ENCODE measurements around the gene RBFA. TPM values are rescaled to one million over a fixed set of nuclear protein-coding genes. Genes with fewer than 3 reads are reported as not detected.

Gene RBFA
- total and polyA plus RNA-seq, 2 of the 13 experiments (the other 11 are each of a cell fraction or from before 2014, with no cell fraction given): 29.7 to 42.4 TPM

- Histone ChIP-seq H3K9ac (ENCODE audit: insufficient read depth, low read depth, low read length) (peak overlapping the region; percentile 92), H3K4me3 (replicated peaks in 1 of 3; ENCODE audit: insufficient read depth in 1 of 3, low read depth in 2 of 3, low read length in 3 of 3) (peak overlapping the region; percentile 84 to 96 (median 85)), H2AFZ (ENCODE audit: low read length) (no peak overlapping the region), H3K4me1 (ENCODE audit: insufficient read depth, low read length) (peaks cover 62% of the 10 kb centered on the region), H3K27me3 (ENCODE audit: control insufficient read depth in 1 of 2, insufficient read depth in 2 of 2, low read length in 2 of 2) (no peaks in the 10 kb centered on the region; a peak in 1 of 5 replicates), H3K36me3 (replicated peaks in 1 of 2; ENCODE audit: control insufficient read depth in 1 of 2, insufficient read depth in 2 of 2, low read length in 2 of 2) (peaks cover 3 to 19% of the 10 kb centered on the region in 2 experiments; a peak in 4 of 5 replicates), H3K79me2 (ENCODE audit: insufficient read depth, low read length) (peaks cover 67% of the 10 kb centered on the region), H3K4me2 (ENCODE audit: low read depth, low read length) (peak overlapping the region; percentile 97), H4K20me1 (ENCODE audit: insufficient read depth, low read length) (peaks cover 45% of the 10 kb centered on the region), H3K9me3 (ENCODE audit: low read length) (no peaks in the 10 kb centered on the region), H3K27ac (ENCODE audit: extremely low read length, insufficient read depth, low read length) (peak overlapping the region; percentile 22)
- POLR2A ChIA-PET: interaction anchor here (0.6 to 6.1 kb wide), 3 partner anchors 19 to 52 kb away, joined by 3 to 45 read pairs (median 39); partner anchors contain the start of gene RBFA
- TF ChIP-seq PATZ1 (CRISPR knock-in tag; IDR thresholded peaks at IDR 0.05): no peak
- 0 out of 2 replicates have a peak, but pooled peaks have one; percentile 15 for TF ChIP-seq SAP130 (CRISPR knock-in tag; IDR thresholded peaks at IDR 0.05; ENCODE audit: low read depth)
- ATAC-seq (no peak), DNase-seq (ENCODE audit: low spot score) (no peak), FAIRE-seq (no peak)
- in situ Hi-C loops (cut with HindIII; ENCODE audit: extremely low pct_ligation_motif_present, low pct_unique_long_range_greater_than_20kb) (loop anchor here (5.0 kb wide), 1 partner anchor 46 kb away; the partner anchor contains the start of gene RBFA), intact Hi-C loops (cut with micrococcal nuclease; ENCODE audit: unreplicated experiment) (no loop called here)
- 2% methylated on average over 7 of the region's 7 CpGs for WGBS (ENCODE audit: low lambda C conversion rate)
- CTCF ChIA-PET (ENCODE audit: low intra/inter-chr PET ratio, low total read pairs): no interaction called here
- BruUV-seq (replicated peaks): no TSS peak
These were observed 47.5 kb upstream of the RBFA start for GRCh38 chr18:79986726-79987125.

- no peak for DNase-seq (ENCODE audit: low spot score)
- no TSS peak for BruUV-seq (replicated peaks)
- ChIA-PET POLR2A (interaction anchor here (0.9 to 6.1 kb wide), 4 partner anchors 23 to 121 kb away, joined by 3 to 45 read pairs (median 22); partner anchors contain the start of genes ADNP2, HSBP1L1 and RBFA), CTCF (ENCODE audit: low intra/inter-chr PET ratio, low total read pairs) (interaction anchor here (2.1 kb wide), 1 partner anchor 53 kb away, joined by 8 read pairs; no protein-coding TSS in a partner anchor)
- peak overlapping the region; percentile 84 to 96 (median 85) for H3K4me3 ChIP-seq (replicated peaks in 1 of 3; ENCODE audit: insufficient read depth in 1 of 3, low read depth in 2 of 3, low read length in 3 of 3)
- H4K20me1 ChIP-seq (ENCODE audit: insufficient read depth, low read length): peaks cover 36% of the 10 kb centered on the region
- peak overlapping the region; percentile 92 for H3K9ac ChIP-seq (ENCODE audit: insufficient read depth, low read depth, low read length)
- in situ Hi-C loops (cut with HindIII; ENCODE audit: extremely low pct_ligation_motif_present, low pct_unique_long_range_greater_than_20kb): loop anchor here (5.0 kb wide), 1 partner anchor 45 kb away; the partner anchor contains the start of gene RBFA
- ATAC-seq: no peak
- intact Hi-C loops (cut with micrococcal nuclease; ENCODE audit: unreplicated experiment): no loop called here
- H3K4me2 ChIP-seq (ENCODE audit: low read depth, low read length): peak overlapping the region; percentile 97
- FAIRE-seq: no peak
- peaks cover 54% of the 10 kb centered on the region for H3K4me1 ChIP-seq (ENCODE audit: insufficient read depth, low read length)
- no peaks in the 10 kb centered on the region for H3K9me3 ChIP-seq (ENCODE audit: low read length)
- TF ChIP-seq KLF16 (CRISPR knock-in tag; IDR thresholded peaks at IDR 0.05) (0 out of 4 replicates have a peak, but pooled peaks of 1 of the 2 experiments have one; percentile 3), RNF219 (CRISPR knock-in tag; IDR thresholded peaks at IDR 0.05) (0 out of 2 replicates have a peak, but pooled peaks have one; percentile 5), ZBTB8A (CRISPR knock-in tag; IDR thresholded peaks at IDR 0.05; ENCODE audit: borderline replicate concordance, low read depth) (no peak), ZNF414 (CRISPR knock-in tag; IDR thresholded peaks at IDR 0.05) (0 out of 2 replicates have a peak, but pooled peaks have one; percentile 44), PATZ1 (CRISPR knock-in tag; IDR thresholded peaks at IDR 0.05) (no peak), SNAPC5 (CRISPR knock-in tag; IDR thresholded peaks at IDR 0.05; ENCODE audit: borderline replicate concordance) (no peak)
- H3K27me3 ChIP-seq (ENCODE audit: control insufficient read depth in 1 of 2, insufficient read depth in 2 of 2, low read length in 2 of 2): no peaks in the 10 kb centered on the region; a peak in 1 of 5 replicates
- no peak overlapping the region for H2AFZ ChIP-seq (ENCODE audit: low read length)
- peaks cover 3 to 15% of the 10 kb centered on the region in 2 experiments; a peak in 4 of 5 replicates for H3K36me3 ChIP-seq (replicated peaks in 1 of 2; ENCODE audit: control insufficient read depth in 1 of 2, insufficient read depth in 2 of 2, low read length in 2 of 2)
- H3K27ac ChIP-seq (ENCODE audit: extremely low read length, insufficient read depth, low read length): peak overlapping the region; percentile 85
- 2% methylated on average over 6 of the region's 6 CpGs for WGBS (ENCODE audit: low lambda C conversion rate)
- H3K79me2 ChIP-seq (ENCODE audit: insufficient read depth, low read length): peaks cover 59% of the 10 kb centered on the region
These were observed 46.7 kb upstream of the RBFA start for GRCh38 chr18:79987566-79987965.

All from HepG2 (cell line).